8988T (cell line): ENCODE measurements around the gene CKAP2.
"Not testable (repeated sequence)": the region's sequence is repeated elsewhere in the genome, so short reads cannot be mapped to it uniquely, and the experiment has no call there.

Source experiments
- DNase-seq: peaks from one replicate; pipeline ENCODE4 v3.0.0; 2011

CKAP2 gene, protein sequence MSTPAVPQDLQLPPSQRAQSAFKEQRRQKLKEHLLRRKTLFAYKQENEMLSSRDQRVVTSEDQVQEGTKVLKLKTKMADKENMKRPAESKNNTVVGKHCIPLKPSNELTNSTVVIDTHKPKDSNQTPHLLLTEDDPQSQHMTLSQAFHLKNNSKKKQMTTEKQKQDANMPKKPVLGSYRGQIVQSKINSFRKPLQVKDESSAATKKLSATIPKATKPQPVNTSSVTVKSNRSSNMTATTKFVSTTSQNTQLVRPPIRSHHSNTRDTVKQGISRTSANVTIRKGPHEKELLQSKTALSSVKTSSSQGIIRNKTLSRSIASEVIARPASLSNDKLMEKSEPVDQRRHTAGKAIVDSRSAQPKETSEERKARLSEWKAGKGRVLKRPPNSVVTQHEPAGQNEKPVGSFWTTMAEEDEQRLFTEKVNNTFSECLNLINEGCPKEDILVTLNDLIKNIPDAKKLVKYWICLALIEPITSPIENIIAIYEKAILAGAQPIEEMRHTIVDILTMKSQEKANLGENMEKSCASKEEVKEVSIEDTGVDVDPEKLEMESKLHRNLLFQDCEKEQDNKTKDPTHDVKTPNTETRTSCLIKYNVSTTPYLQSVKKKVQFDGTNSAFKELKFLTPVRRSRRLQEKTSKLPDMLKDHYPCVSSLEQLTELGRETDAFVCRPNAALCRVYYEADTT

GRCh38 chr13:52454820-52455676 is at the start of gene CKAP2:
CKAP2 (plus strand) TSS chr13:52455478; CDS start chr13:52455557, 79 bp downstream.
- DNase-seq, result peak; percentile 92

- peak; percentile 78 for DNase-seq
These were observed 49.3 kb upstream of the CKAP2 start, which contains the start of gene THSD1 for GRCh38 chr13:52405767-52406494. THSD1 (minus strand) TSS chr13:52406172; CDS start chr13:52402600, 3,572 bp downstream.

DNA sequence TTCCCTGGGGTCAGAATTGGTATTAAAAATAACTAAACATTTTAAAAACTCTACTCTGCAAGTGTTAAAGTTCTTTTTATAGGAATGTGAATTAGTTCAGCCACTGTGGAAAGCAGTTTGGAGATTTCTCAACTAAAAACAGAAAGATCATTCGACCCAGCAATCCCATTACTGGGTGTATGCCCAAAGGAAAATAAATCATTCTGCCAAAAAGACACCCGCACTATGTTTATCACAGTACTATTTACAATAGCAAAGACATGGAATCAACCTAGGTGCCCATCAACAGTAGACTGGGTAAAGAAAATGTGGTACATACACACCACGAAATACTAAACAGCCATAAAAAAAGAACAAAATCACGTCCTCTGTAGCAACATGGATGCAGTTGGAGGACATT is 48.6 kb upstream of the CKAP2 start:
- DNase-seq, result no peak

DNA sequence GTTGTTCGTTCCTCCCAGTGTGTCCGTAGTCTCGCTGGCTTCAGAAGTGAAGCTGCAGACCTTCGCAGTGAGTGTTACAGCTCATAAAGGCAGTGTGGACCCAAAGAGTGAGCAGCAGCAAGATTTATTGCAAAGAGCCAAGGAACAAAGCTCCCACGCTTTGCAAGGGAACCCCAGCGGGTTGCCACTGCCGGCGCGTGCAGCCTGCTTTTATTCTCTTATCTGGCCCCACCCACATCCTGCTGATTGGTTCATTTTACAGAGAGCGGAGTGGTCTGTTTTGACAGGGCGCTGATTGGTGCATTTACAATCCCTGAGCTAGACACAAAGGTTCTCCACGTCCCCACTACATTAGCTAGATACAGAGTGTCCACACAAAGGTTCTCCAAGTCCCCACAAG is 47.8 kb upstream of the CKAP2 start:
- DNase-seq, result not testable (repeated sequence)

DNA sequence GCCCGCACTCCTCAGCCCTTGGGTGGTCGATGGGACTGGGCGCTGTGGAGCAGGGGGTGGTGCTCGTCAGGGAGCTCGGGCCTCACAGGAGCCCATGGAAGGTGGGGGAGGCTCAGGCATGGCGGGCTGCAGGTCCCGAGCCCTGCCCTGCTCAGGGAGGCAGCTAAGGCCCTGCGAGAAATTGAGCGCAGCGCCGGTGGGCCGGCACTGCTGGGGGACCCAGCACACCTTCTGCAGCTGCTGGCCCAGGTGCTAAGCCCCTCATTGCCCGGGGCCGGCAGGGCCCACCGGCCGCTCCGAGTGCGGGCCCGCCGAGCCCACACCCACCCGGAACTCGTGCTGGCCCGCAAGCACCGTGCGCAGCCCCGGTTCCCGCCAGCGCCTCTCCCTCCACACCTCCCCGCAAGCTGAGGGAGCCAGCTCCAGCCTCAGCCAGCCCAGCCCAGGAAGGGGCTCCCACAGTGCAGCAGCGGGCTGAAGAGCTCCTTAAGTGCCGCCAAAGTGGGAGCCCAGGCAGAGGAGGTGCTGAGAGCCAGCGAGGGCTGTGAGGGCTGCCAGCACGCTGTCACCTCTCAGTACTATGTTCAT is 47.1 kb upstream of the CKAP2 start:
- DNase-seq, result not testable (repeated sequence)

DNA sequence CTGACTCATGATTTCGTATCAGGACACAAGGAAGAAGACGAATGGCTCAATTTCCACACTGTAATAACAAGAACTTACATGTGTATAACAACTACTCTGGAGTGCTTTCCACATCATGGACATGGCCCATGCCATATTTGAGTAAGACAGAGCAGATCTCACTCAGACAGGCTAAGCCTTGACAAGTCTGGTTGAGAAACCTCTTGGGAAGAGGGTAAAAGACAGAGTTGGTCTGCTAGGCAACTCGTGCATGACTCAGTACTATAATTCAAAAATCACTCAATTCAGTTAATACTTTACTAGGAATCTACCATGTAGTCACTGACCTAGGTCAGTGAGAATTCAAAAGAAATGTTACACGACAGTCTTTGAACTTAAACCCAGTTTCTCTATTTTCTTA is 43.6 kb upstream of the CKAP2 start:
- DNase-seq, result no peak

DNA sequence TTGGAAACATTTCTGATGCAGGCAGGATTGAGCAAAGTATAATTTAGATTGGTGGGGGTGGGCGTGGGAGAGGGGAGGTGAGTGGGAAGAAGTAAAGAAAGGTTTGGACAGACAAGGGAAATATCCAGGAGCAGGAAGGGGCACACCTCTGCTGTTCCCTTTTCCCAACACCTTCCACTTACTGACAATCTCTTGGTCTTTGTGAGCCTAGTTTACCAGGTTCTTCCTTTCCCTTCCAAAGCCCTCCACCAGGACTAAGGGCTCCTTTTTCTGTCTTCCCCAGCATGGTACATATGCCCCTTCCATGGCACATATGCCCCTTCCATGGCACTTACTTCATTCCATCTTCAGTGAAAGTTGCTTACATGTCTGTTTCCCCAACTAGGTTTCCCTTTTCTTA is 43.1 kb upstream of the CKAP2 start:
- no peak for DNase-seq

DNA sequence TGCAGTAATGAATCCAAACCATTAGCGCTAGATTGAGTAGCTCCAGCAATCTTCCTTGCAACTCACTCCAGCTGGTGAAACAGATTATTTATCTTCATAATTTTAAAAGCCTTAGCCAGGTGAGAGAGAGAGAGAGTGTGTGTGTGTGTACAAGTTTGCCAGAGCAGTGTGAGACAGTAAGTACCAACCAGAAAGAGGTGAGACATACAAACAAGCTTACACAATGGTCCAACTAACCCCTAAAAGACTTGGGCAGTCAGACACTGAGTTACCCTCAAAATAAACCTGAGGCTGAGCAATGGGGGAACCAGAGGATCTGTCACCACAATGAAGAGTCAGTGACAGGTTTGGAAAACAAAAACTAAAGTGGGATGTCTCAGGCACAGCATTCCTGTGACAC is 41.2 kb upstream of the CKAP2 start:
- DNase-seq, result no peak

DNA sequence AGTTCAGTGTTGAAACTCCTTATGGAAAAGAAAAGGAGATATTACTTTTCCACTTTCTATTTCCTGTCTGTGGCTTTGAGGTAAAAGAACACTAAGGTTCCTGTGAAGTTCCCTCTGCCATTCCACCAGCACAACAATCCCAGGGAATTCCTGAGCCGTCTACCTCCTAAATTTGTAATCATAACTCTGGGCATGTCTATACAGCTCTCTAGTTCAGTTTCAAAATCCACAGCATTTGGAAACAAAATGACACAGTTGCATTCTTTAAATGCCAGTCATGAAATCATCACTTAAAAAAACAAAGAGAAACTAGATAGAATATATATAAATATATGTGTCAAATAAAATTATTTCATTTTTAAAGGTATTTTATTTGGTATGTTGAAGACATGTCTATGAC is 40.3 kb upstream of the CKAP2 start:
- DNase-seq, result no peak

GRCh38 chr13:52419080-52419479 is 36.2 kb upstream of the CKAP2 start:
- no peak for DNase-seq

- no peak for DNase-seq
These were observed 34.1 kb upstream of the CKAP2 start for GRCh38 chr13:52421216-52421615.

GRCh38 chr13:52428295-52428694 is 27.0 kb upstream of the CKAP2 start:
- no peak for DNase-seq

DNA sequence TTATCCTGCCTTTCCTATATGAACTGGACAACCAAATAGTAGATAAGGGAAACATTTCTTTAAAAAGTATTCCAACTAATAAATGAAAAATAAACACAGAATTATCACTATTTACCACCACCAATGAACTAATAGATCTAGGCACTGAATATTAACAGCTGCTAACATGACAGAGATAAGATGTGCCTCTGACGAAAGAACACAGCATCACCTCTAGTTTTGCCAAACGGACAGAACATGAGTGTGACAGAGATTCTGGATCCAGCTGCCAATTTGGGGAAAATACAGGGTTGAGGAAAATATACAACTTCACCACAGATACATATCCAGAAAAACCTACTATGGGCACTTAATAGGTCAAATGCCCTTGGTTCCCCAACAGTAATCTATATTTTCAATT is 22.8 kb upstream of the CKAP2 start:
- no peak for DNase-seq

- DNase-seq, result no peak
These were observed 9.0 kb upstream of the CKAP2 start for GRCh38 chr13:52446265-52446664.

DNA sequence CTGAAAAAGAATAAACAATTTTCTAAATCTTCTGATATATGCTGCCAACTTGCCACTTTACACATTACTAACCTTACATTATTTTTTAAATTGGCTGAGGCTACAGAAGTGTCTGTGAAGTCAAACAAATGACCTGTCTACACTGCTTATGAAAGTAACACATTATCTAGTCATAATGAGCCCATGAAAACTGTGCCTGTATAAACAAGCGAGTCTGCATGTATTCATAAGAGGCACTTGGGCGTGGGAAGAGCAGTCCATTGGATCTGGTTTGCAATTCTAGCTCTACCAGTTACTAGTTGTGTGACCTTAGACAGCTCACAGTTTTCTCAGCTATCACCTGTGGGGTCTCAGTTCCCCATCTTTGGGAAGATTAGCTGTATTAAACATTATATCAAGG is 7.9 kb upstream of the CKAP2 start:
- no peak for DNase-seq

GRCh38 chr13:52447815-52448552 is 7.3 kb upstream of the CKAP2 start:
- no peak for DNase-seq

DNA sequence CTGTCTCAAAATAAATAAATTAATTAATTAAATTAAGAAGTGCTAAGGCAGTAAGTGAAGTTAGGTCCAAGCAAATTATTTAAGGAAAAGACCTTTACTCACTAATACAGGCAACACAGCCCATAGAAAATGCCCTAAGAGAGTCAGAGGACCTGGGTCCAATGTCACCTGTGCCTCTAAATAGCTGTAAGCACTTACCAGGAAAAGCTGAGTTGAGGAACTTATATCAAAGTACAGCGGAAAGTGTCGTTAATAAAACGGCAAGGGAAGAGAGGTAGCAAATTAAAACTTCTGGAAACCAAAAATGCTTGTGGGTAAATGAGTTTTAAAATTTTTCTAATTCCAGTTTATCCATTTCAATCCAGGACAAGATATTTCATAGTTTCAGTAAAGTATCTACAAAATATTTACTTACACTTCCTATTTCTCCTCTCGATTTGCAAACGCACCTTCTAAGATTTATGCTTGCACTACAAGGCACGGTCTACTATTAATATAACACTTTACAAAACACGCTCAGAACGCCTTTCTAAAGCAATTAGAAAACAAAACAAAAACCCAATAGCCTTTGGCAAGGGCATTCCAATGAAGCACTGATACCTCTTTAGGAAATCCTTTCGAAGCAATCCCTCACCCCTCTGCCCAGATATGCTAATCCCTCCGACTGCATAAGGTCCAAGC is 5.8 kb upstream of the CKAP2 start:
- no peak for DNase-seq

DNA sequence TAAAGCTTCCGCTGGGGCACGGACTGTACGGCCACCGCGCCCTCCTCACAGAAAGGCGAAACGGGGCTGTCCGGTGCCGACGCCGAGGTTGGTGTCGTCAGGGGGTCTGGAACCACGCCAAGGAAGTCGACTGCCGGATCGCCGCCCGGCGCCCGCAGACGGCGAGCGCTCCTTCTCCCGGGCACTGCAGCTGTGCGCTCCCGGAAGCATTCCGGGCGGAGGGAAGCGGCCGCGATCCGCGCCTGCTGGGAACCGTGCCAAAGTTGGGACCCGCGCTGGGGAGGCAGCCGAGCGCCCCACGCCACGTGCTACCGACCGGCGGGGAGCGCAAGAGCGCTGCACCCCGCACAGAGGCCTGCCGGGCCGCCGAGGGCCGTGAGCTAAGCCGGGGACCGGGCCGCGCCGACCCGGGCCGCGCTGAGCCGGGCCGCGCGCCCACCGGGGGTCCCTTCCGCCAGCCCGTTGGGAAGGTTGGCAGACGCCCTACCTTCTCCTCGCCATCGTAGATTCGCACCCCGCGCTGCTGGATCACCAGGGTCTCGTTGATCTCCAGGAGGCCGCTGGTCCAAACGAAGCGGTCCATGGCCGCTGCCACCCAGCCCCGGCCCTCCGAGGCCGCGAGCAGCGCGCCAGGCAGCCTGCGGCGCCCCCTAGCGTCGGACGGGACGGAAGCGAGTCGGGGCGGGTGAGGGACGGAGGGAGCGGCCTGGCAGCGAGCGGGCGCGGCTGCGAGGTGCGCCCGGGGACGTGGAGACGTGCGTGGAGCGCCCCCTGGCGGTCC is 5.1 kb upstream of the CKAP2 start, which contains the start of gene VPS36:
VPS36 (minus strand) TSS at position 623 of the 781 bp plus-strand sequence; CDS start at position 583, 40 bp downstream.
- DNase-seq, result peak; percentile 86

GRCh38 chr13:52450793-52451116 is 4.5 kb upstream of the CKAP2 start:
- no peak for DNase-seq
